Femur (tissue), 1 donor: ENCODE results near the gene LTBP2.
"Not testable (repeated sequence)": the region's sequence is repeated elsewhere in the genome, so short reads cannot be mapped to it uniquely, and the experiment has no call there.

Source experiments
- DNase-seq: peaks from one replicate; pipeline ENCODE4 v3.0.0-alpha.2; 2017

Gene LTBP2

DNA sequence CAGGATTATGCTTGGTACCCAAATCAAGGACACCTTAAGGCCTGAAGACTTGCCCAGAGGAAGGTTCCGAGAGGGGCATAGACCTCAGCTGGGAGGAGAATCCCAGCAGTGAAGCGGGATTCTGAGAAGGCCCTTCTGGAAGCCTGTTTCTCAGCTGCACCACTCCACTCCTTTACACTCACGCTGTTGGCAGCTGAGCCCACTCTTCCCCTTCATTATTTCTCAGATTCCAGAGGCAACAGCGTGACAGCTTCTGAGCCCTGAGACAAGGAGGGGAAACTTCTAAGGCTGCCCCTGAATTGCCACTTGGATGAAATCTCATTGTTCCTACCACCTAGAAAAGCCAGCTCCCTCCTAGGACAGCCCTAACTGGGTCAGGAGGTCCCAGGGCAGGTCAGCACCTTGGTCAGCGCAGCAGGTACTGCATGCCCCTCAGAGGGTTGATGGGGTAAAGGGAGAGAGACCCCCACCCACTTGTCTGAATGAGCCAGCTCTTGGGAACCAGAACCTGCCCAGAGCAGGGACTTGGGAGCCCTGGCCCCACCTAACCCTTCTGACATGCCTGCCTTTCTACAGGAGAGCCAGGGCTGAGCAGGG lies 64.6 kb downstream of the LTBP2 start:
- DNase-seq, result no peak

DNA sequence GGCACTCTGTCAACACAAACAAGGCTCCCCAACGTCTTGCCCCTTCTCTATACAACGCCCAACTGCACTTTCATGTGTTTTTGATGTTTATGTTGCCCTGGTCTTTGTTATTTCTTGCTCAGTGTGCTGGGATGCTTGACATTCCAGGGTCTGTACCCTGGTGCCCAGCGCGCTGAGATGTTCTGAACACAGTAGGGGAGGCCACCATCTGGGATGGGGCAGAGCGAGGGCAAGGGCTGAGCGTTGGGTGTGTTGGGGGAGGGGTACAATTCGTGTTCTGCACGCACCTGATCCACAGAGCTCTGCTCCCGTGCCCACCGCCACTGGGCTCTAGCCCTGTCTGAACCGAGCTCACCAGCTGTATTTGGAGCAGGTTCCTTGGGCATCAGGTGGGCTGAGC lies 65.6 kb downstream of the LTBP2 start:
- DNase-seq, result no peak

DNA sequence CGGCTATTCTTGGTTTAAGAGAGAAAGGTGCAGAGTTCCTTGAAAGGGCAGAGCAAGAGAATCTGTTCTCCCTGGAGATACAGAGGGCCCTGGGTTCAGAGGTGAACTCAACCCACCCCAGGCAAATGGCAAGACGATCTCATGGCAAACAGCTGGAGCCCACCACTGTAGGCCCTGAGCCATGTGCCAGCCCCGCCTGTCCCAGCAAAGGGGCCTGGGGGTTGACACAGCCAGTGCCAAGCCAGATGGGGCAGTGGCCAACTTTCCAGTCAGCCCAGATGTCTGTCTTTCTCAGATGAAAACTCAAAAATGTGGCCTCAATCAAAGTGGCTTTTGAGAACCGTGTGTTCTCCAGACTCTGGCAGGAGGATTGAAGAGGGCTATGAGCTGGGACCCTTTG lies 66.7 kb downstream of the LTBP2 start:
- DNase-seq, result no peak

DNA sequence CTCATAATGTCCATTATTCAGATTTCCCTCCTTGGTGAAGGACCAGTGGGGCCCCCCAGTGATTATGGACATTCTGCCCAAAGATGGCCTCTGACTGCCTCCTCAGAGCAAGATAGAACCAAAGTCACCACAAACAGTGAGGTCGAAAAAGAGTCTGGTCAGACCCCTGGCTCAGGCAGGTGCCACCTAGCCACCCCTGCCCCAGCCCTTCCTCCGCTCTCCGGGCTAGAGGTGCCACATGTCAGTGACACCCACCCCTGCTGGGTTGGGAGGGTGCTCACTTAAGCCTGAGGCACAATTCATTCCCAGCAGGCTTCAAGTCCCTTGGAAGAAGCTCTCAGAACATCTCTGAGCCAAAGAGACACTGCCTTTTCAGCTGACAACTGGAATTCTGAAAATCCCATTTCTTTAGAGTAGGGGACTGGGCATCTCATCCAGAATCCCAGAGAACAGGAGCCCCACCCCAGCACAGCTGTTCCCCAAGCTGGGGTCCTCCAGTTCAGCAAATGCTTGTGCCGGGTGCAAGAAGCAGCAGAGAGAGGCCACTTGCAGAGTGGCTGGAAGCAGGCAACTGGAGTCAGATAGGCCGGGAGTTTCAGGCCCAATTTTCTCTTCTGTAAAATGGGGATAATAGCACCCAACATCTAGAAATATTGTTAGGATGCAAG lies 68.1 kb downstream of the LTBP2 start:
- no peak for DNase-seq

DNA sequence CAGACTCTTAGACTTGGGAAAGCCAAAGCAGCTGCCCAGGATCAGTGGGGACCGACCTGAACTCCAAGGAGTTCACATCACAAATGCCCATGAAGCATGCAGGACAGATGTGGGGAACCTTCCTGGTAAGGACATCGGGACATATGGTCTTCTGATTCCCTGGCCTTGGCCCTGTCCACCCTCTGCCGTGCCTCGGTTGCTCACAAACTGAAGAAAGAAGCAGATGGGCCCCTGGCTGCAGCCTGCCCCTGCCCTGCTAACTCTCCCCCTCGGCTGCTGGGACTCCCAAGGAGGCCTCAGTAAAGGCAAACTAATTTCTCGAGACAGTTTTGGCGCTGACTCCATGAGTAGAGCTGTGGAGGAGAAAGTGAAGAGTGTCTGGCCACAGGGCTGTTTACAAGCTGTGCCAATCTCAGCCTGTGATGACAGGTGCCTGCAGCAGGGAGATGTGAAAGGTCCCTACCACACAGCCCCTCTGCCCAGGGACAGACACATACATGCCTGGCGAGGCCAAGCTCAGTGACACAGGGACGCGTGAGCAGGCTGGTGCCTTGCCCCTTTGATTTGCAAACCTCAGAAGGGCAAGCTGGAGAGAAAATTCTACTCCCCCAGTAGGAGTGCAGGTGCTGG lies 69.9 kb downstream of the LTBP2 start:
- no peak for DNase-seq

DNA sequence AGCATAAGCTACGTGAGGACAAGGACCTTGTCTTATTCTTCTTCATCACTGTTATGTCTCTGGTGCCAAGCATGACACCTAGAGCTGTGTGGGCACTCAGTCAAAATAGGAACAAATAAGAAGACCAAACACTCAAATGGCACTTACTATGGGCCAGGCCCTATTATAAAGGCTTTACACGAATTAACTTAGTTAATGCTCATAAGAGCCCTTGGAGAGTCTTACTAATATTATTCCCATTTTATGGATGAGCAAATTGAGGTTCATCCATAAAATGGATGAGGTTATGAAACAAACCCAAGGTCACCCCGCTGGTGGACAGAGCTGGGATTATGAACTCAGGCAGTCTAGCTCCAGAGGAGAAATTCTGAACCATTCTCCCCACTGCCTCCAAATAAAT lies 70.8 kb downstream of the LTBP2 start:
- no peak for DNase-seq

DNA sequence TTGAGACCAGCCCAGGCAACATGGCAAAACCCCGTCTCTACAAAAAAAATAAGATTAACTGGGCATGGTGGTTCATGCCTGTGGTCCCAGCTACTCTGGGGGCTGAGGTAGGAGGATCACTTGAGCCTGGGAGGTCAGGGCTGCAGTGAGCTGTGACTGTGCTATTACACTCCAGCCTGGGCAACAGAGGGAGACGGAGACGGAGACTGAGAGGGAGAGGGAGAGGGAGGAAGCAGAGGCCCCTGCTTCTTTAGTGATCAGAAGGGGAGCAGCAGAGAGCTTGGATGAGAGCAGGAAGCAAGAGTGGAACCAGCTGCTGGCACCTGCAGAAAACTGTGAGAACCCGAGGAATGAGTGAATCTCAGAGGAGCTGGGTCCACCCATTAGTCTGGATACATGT lies 72.5 kb downstream of the LTBP2 start:
- no peak for DNase-seq

DNA sequence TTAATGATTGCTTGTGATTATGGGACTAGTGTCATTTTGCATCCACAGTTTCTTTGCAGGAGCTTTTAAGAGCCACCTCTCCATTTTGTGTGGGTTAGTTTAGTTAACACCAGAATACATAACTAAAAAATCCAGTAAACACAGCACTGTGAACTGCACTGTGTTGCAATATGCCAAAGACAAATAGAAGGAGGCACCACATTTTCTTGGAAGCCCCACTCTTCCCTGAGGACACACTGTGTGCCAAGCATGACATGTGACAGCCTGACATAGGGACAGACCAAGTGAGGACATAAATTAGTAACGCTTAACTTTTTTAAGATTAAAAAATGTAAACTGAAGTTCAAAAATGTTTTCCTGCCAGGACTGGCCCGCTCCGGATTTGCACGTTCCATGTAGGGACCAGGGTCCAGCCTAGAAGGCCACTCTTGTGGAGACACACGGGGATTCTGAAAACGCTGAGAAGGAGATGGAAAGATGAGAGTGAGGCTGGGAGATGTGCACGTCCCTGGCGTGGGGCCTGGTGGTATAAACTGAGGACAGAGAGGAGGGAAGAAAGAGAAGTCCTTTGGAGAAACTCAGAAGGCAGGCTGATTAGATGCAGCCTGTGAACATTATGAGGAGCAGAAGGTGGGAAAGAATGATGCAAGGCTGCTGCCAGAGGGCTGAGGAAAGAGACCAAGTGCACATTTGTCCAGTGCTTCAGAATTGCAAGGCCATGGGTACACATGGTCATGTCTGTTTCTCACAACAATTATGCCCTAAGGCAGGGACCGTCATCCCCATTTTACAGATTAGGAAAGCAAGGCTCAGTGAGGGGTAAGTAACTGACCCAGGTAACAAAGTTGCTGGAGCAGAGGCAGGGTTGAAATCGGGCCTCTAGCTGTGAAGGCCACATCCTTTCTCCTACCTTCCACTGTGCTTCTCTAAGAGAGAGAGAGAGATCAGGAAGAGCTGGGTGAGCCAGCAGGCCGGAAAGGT lies 73.3 kb downstream of the LTBP2 start:
- DNase-seq, result no peak

DNA sequence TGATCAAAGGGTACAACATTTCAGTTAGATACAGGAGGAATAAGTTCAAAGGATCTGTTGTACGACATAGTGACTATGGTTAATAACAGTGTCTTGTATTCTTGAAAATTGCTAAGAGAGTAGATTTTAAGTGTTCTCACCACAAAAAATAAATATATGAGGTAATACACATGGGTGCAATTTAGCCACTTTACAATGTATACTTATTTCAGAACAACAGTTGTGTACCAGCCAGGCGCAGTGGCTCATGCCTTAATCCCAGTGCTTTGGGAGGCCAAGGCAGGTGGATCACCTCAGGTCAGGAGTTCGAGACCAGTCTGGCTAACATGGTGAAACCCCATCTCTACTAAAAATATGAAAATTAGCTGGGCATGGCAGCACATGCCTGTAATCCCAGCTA lies 75.7 kb downstream of the LTBP2 start:
- DNase-seq, result not testable (repeated sequence)

DNA sequence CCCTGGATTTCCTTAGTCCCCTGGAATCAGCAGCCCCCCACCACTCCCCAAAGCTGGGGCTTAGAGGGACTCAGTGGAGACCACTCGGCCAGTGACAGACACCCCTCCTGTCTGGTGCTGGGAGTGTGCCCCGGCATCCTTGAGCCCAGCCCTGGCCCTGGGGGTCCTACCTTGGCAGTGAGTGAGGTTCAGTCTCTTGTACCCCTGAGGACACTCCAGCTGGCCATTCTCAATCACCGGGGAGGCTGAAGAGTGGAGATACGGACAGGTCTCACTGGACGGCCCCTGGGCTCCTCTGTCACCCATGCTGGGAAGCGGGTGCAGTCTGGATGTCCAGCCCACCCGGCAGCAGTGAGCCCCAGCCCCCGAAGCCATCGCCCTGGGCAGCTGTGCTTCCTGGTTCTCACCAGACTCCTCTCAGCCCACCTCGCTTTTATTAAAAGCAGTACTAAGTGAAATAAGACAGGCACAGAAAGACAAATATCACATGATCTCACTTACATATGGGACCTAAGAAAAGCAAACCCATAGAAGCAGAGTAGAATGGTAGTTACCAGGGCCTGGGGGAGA lies 76.2 kb downstream of the LTBP2 start:
- no peak for DNase-seq

DNA sequence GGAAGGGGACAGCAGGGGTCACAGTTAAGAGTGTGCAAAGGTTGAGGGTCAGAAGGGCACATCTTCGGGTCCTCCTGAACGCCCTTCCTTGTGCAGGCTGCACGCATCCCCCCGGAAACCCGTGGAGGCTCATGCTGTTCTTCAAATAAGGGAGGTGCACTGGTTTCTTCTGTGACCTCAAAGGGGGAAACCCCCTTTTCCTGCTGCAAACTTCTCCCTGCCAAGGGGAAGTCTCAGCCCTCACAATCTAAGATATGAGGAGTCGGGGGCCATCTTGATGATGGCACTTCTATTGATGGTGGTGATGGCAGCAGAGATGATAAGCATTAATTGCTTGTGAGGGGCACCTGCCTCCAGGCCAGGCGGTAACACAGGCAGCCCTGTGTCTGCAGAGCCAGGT lies 78.5 kb downstream of the LTBP2 start:
- no peak for DNase-seq

DNA sequence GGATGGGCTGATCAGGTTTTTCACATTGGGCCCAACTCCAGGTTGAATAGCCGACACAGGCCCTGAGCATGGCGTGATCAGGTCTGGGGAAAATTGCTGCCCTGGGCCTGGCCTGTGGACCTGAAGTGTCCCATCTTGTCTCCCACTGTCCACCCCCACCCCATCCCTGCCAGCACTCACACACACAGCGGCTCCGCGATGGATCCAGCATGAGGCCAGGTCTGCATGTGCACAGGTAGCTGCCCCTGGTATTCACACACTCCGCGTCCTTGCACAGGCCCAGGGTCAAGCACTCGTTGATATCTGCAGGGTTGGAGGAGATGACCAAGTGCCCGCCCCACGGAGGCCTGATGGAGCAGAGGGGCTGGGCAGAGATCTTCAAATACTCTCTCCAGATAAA lies 79.8 kb downstream of the LTBP2 start:
- DNase-seq, result no peak

DNA sequence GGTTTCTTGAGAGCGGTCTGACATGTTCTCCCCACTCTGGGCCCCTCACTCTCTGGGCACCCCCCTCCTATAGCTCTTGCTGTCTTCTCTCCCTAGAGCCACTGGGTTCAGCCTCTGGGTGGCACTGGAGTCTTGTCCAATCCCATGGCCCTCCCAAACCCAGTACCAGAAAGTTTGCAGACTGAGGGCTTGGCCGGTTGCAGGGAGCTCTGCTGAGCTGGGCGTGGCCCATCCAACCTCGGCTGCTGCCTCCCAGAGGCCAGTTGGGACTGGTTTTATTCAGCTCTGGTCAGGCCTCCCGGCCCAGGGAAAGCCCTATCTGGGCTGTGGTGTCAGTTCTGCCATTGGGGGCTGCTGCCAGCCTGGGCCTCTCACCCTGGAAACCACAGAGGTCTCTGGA lies 80.6 kb downstream of the LTBP2 start:
- no peak for DNase-seq

DNA sequence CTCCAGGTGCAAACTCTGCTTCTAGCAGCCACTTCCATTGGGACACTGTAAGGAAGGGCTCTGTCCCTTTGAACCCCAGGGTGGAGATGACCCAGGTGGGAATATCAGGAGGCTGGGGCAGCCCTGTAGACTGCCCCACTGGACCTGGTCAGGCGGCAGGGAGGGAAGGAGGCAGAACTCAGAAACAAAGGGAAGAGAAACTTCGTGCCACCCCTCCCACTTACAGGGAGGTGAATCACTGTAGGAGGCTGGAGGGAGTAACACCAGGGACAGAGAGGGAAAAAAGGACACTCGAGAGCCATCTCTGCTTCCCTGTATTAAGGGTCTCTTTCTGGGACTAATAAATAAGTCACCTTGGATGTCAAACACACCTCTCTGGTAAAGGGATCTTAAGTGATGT lies 81.0 kb downstream of the LTBP2 start:
- DNase-seq, result no peak

DNA sequence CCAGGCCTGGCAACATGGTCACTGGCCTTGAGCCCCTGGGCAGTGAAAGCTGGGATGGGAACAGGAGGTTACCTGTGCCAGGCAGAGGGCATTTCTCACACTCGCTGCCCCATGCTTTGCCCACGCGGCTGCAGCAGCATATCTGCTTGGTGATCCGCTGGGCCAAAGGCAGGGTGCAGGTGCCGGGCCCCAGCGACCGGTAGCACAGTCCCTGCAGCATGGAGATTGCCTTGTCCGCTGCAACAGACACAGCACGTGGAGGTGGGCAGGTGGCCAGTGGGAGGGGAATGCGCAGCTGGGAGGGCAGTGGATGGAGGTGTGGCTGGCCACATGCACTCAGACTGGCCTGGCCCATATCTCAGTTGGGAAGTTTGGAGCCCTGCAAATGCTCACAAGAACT lies 83.2 kb downstream of the LTBP2 start:
- no peak for DNase-seq

DNA sequence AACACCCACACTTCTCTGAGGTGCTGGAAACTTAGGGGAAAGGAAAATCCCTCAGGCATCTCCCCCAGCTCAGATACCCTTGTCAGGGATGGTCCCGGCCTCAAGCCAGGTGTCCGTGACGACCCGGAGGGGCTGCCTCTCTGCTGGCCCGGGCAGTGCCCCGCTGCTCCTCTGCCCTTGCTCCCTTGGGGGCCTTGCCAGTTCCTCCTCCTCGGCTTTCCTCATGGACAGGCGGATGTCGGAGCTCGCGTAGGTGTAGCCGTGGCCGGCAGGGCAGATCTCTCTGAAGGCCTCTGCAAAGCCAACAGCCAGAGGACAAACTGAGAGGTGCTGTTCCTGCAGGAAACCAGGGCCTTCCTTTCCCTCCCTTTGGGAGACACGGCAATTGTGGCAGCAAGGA lies 83.6 kb downstream of the LTBP2 start:
- no peak for DNase-seq

DNA sequence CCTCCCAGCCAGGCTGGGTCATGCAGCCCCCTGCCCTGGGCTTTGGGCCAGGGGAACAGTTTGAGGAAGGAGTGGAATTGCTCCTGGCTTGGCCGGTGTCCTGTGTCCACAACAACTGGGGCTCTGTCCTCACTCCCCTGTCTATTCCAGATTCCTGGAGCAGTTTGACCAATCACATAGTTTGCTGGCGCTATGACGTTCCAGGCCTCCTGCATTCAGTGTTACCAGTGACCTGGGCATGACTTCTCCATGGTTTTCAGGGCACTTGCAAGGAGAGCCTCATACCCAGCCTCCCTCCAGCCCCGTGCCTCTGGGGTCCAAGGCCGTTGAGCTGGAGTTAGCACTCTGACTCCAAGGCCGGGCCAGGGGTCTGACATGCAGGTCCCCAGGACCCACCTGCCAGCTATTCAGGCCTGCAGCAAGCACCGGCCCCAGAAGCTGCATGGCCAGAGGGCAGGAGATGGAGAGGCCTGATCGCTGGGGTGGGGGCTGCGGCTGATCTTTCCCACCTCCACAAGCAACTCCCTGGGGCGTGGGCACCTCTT lies 84.2 kb downstream of the LTBP2 start:
- no peak for DNase-seq

DNA sequence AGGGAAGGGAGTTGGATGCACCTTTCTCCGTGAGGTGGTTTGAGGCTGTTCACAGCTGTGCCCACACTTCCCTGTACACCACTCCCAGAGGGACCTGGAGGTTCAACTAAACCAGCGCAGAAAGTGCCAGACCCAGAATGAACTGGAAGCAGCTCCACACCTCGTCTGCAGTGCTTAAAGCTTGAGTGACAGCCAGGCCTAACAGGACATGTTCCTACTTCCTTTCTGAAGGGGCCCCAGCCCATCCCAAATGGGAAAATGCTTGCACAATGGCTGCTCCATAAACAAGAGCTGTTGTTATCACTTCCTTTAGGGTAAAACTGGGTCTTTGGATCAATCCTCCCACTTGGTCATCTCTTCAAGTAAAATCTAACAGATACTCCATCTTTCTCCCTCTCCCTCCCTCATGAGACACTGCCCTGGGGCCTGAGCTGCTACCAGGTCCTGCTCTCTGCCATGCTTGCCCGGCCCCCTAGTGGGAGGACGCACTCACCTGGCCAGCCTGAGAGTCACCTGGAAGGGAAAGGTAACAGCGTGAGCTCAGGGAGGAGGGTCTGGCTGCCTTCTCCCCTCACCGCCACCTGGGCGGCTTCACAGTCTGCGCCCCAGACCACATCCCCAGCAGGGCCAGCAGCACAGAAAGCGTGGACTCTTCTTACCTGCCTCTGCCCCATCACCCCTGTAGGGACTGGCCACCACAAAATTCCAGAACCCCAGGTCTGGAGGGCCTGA lies 85.0 kb downstream of the LTBP2 start:
- no peak for DNase-seq

DNA sequence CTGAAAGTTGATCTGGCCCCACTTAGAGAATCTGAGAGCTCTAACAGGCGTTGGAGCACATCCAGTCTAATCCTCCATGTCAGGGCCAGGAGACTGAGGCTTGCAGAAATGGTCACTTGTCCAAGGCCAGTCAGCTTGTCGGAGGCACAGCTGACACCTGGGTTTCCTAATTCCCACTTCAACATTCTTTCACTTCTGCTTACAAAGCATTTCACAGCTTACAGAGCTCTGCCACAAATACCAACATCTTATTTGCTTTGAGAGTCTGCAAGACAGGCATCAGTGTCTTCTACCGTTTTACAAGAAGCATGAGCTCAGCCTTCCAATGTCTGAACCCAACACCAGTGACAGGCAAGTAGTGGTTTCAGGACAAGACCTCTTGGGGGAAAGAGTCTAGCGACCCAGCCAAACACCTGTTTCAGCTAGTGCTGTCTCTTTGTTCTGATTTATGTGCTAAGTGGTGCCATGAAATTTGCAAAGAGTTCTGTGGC lies 86.6 kb downstream of the LTBP2 start:
- no peak for DNase-seq

DNA sequence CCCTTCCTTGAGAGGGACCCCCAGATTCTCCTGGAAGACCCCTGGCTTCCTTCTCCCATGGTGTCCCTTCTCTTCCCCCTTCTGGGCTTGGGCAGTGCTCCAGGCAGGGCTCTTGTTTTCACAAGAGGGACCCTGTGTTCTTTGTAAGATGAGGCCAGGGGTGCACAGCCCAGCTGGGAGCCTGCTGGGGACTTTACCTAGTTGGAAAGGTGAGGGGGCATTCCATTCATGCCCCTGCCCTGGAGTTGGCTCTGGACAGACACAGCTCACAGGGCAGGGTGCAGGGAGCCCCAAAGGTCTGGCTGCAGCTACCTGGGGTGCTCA lies 87.3 kb downstream of the LTBP2 start:
- DNase-seq, result no peak

DNA sequence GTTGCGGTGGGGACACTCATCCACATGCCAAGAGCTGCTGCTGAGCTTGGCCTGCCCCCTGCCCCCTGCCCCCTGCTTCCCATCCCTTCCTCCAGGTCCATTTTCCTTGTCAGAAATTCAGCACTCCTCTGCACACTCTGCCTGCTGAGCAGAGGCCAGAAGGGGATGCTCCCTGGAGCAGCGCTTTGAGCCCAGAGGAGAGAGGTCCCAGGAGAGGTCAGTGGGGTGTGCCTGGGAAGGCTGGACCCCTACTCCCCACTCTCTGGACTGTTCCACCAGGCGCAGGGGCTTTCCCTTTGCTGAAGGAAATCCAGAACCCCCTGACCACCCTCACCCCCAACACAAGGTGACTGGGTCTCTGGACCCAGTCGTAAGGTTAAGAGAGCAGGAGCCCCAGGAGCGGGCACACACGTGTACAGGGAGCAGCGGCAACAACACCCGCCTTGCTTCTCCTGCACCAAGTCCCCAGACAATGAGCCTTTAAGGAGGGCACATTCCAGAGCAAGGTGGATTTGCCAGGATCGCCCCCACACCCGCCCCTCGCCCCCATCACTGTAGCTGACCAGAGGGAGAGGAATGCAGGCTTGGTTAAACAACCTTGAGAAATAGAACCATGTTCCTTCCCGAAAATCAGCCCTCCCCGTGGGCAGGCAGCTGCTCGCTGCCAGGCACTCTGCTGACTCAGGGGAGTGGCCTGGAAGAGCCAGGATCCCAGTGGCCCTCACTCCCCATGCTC lies 87.8 kb downstream of the LTBP2 start:
- DNase-seq, result no peak
